Cardiac septum (tissue), 1 donor: ENCODE data around the gene SENP1. TPM values are rescaled to one million over a fixed set of nuclear protein-coding genes. Genes with fewer than 3 reads are reported as not detected.

Experiments used
- DNase-seq: peaks from one replicate; pipeline ENCODE4 v3.0.0-alpha.2; 2020; ENCODE audit warnings: low spot score
- intact Hi-C: fragments of 100-400 bp; cut with DNase I; formaldehyde crosslinking; loops from one replicate; pipeline ENCODE4 v1.14.0; 2022
- microRNA-seq: library from miRNA; unstranded; fragments of <30 nt; microRNA quantifications from one replicate; pipeline ENCODE4 v1.2.0, GENCODE V29; 2020
- total RNA-seq: library from RNA; stranded (reverse); fragmentation: NEBNext Ultra II Directional; extraction: Animal tissue kit (Norgen Biotek cat#: 25700); gene quantifications from one replicate; pipeline ENCODE4 v1.2.1, GENCODE V29; 2021
- donor health status: DM: no; HTN: no; CAD: no.

SENP1 gene
- total RNA-seq, 1 donor from 2014 or later, result 10.1 TPM

DNA sequence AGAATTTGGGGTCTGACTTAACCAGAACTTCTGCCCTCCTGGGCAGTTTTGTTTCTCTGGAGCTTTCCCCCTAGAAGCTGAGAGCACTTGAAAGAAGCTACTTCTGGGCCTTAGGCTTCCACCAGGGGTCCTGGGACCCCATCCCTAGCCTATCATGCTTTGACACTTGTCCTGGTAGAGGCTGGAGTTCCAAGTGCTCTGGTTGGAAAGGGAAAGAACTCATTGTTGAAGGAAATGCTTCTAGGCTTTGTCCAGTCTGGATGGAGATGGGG, 100.2 kb downstream of the SENP1 start:
- DNase-seq, result no peak
- intact Hi-C loops, result no loop called here

DNA sequence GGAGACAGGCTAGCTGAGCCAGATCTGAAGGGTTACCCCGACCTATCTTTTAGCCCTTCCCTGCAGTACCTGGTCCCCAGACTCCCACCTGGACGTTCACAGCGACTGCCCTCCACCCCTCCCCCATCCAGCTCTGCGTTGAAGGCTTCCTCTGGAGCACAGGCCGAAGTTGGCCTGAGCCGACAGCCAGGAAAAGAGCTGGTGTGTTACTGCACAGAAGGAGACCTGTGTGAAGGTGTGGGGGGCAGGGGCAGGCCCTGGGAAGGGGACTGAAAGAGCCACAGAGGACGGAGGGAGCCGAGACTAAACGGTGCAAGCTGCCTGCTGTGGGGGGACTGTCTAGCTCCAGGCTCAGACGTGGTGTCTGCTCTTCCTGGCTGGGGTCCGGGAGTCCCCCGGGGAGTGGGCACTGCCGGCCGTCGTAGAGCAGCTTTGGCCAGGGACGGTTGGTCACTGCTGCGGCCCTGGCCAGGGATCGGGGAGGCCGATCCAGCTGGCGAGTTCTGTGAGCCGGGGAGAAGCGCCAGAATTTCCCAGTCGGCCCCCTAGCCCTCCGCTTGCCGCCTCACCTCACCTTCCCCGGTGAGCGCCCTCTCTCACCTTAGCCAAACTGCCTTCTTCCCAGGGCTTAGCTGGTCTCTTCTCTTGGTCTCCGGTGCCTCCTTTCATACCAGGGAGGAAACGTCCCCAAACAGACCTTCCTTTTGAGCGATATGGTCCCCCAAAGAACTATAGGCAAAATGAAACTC, 100.7 kb downstream of the SENP1 start:
- intact Hi-C loops, result no loop called here
- DNase-seq, result no peak

DNA sequence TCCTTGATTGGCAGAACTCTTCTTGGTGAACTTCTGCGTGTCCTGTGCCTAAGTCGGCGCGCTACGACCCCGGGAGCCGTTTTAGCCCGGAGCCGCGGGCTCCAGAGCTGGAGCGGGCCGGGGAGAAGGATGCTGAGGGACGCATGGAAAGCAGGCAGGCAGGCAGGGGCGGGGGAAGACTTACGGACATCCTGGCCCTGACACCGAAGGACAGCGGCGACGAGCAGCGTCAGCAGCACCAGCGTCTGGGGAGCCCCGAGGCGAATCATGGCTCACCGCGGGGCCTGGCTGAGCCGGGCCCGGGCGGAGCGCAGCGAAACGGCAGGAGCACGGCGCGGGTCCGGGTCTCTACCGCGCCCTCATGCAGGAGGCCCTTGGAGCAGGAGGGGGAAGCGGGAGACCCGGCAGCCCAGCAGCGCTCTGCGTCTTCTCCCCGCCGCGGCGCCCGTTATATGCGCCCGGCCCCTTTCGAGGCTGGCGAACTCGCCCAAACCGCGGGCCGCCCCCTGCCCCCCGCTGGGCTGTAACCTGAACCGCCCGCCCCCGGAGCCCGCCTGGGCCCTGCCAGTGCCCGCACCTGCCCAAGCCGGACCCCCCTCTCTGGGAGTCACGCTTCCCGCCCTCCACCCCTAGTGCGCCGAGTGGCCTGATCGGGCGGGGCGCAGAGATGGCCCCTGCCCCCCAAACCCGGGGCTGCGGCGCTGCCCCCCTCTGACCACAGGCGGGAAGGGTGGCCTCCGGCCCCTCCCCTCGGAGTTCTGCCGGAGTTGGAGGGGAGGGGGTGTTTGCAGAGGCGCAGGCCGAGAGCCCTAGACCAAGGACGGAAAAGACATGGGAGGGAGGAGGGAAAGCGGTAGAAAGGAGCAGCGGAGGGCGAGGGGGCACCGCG, 101.6 kb downstream of the SENP1 start, which contains the start of gene COL2A1:
TSS of gene COL2A1 (minus strand) at position 424 of the 889 bp plus-strand sequence. CDS start at position 269, 155 bp downstream.
- no peak for DNase-seq
- intact Hi-C loops, result no loop called here

DNA sequence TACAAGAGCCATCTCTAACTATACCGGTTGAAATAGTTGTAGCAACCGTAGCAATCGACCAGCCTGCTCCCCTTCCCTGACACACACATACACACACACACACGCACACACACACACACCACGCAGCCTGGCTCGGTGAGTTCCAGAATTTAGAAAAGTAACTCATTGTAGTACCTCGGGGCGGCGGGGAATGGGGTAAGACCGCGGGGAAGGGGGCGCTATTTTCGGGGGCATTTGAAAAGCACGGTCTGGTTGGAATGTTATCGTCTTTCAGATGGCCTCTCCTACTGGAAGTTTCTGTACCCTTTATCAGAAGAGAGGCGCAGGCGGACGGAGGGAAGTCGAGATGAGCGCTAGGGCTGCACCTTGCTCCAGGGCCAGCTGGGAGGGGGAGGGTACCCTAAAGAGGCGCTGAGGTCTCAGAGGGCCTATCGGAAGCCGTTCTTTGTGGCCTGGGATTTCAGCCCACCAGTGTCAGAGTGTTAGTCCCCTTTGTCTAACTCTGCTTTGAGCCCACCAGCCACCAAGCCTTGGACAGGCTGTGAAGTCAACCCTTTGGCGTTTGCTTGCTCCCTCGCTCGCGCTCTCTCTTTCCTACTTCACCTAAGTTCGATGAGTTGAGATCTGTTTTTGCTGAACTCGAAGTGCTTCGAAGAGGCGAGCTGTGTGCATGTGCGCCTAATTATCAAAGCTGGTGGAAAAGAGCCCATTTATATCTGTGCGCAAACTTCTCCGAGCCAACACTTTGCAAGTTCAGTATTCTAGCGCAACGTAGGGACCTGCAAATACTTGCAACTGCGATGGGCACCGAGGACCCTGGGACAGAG, 102.4 kb downstream of the SENP1 start:
- DNase-seq, result no peak
- intact Hi-C loops, result no loop called here

DNA sequence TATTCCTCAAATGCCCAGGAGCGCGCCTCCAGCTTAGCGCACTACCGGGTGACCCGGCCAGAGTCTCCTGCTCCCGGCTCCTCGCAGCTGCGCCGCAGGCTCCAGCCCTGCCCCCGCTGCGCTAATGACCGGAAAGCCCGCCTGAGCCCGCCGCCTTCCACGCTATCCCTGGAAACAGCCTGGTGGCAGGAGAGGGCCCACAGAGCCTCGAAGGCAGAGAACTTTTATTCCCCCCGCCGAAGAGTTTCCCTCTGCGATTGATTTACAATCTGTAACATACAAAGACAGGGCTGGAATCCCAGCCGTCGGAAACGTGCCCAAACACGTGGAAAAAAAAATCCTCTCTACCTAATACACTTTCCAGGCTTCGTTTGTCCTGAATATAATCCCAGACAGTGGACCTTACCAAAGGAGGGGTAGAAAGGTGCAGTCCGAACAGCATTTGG, 103.1 kb downstream of the SENP1 start:
- intact Hi-C loops, result no loop called here
- no peak for DNase-seq

DNA sequence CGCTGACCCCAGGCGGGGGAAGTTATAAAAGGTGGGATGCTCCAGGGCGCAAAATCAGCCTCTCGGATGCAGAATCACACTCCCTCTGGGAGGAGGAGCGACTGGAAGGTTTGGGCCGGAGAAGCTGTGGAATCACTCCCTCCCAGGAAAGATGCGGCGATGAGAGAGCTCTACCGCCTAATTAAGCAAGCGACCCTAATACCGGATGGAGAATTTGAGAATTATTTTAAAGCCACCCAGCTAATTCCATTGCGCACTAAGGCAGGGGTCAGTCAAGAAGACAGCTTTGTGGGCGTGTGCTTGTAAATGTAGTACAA, 103.5 kb downstream of the SENP1 start:
- no peak for DNase-seq
- intact Hi-C loops, result no loop called here

DNA sequence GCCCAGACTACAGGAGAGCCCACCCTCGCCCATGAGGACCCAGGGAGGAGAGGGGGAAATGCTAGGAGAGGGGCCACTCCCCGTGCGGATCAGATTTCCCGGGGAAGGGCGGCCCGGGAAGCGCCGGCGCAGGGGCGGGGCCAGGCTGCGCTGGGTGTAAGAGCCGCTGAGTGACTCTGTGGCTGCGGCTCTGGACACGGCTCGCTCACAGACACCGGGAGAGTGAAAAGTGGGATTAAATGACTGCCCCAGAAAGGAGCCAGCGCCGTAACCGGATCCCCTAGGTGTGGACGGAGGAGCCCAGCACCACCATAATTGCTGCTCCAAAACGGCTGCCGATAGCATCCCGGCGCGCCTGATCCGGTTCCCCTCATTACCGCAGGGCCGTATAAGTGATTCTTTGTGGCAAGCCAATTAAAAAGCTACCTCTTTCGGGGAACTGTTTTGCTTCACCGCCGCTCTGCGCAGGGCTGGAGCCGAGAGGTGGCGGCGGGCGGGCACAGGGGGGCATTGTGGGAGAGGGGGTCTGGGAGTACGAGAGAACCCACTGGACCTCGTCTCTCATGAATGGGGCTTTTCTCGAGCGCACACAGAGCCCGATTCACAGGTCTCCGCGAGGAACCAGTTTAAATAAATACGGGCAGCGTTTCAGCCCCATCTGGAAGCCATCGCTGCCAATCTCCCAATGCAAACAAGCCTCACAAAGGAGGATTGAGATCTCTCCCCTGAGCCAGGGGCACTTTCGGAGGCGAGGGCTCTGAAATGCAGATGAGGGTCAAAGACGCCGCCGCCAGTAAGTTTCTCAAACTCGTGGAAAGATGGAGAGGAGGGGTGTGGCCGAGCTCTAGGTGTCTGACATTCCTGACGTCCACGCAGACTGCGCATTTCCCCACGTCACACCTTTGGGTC, 104.1 kb downstream of the SENP1 start:
- DNase-seq, result no peak
- intact Hi-C loops, result no loop called here

DNA sequence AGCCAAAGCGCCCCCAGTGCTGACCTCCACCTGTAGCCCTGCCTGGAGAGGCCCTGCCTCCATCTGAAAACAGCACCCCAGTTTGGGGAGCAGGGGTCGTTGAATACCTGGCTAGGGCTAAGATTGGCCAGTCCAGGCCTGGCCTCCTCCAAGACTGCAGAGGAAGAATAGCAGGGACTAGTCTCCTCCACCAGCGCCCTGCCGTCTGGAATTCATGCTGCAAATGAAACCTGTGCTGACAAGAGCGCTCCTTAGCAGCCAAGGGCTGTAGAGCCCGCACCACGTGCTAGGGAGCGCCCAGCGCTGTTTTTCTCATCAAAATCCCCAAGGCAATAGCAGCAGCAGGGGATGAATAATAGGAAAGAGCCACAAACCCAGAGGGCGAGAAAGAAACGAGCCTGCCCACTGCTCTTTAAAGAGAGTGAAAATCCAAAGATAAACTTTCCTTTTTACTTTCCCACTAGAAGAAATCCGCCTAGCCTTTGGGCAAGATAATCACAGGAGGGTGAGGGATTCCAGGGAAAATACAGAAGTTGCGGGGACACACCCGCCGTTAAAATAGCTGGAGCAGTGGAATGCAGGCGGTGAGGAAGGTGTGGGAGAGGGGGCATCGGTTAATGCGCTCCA, 104.9 kb downstream of the SENP1 start:
- no peak for DNase-seq
- intact Hi-C loops, result no loop called here

DNA sequence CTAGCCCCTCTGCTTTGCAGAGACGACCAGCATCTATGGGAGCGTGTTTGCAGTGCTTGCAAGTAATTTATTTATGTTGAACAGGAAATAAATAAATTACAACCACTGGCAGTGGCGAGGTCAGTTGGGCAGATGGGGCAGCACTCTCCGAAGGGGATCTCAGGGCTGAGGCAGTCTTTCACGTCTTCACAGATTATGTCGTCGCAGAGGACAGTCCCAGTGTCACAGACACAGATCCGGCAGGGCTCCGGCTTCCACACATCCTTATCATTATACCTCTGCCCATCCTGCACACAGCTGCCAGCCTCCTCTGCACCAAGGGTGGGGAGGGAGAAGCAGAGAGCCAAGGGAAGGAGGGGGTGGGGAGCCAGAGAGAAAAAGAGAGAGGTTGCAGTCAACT, 106.1 kb downstream of the SENP1 start:
- intact Hi-C loops, result no loop called here

DNA sequence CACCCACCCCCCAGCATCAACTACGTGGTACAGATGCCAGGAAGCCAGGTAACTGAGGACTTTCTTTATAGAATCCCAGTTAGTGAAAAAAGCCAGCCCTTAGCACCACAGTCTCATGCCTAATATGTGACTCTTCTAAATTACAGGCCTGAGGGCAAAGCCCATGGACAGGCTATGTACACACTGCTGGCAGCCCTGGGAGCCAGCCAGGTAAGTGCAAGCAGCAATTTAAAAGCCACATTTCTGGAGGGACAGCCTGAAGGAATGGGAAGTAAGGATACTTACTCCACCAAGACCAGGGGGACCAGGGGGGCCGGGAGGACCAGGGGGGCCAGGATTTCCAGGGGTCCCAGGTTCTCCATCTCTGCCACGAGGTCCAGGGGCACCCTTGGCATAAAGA, 108.6 kb downstream of the SENP1 start:
- DNase-seq, result no peak
- intact Hi-C loops, result no loop called here

More for the DNA sequence above, 106.1 kb downstream of the SENP1 start:
- no peak for DNase-seq

DNA sequence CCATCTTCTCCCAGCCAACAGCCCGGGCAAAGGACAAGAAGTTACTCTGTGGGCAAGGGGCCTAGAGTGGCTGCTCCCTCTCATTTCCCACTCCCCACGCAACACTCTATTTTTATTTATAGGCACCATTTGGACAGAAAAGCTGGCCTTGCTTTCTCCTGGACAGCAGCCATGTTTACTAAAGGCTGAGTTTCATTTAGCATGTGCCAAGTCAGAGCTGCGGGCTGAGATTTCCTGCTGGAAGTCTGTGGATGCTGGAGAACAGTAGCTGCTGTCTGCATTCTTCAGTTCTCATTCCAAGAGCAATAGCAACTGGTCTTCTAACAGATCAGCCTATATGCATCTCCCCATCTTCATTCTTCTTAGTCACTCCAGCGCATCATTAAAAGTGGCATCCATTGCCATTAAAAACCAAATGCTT, 109.9 kb downstream of the SENP1 start:
- intact Hi-C loops, result no loop called here
- DNase-seq, result no peak

DNA sequence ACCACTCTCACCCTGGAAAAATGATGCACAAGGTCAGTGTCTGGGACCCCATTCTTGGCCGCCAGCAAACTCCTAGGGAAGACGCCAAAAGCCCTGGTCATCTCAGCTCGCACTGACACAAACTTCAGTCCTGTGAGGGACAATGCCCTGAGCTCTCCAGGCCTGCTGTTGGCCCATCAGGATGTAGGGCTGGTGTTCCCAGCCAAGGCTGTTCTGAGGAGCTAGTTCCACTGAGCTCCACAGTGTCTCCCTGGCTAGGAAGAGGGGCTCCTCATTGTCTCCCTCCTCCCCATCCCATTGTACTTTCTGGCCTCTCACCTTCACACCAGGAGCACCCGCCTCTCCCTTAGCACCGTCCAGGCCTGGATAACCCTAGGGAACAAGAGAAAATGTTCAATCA, 112.4 kb downstream of the SENP1 start:
- no peak for DNase-seq
- intact Hi-C loops, result no loop called here

Small RNA genes within 50 kb of the gene (microRNA-seq; reads per million reads assigned to microRNA genes)
- gene MIR6505, result 14.7 reads per million, percentile 29 among the genes with 10 or more reads in this experiment

Other genes with a start within 250 kb of the SENP1 start
- gene VDR, start 201.1 kb downstream of the SENP1 start, total RNA-seq, result 1.3 TPM
- gene TMEM106C, start 142.5 kb downstream of the SENP1 start, total RNA-seq, result 37.5 TPM
- gene COL2A1, start 101.6 kb downstream of the SENP1 start, total RNA-seq, result 0.13 TPM
- 400 TPM for gene PFKM, start 13.3 kb upstream of the SENP1 start, total RNA-seq
- 69.4 TPM for gene ASB8, start 51.4 kb upstream of the SENP1 start, total RNA-seq
- 0.67 TPM for gene CCDC184, start 77.6 kb upstream of the SENP1 start, total RNA-seq
- gene OR10AD1, start 97.2 kb upstream of the SENP1 start, total RNA-seq, result not detected
- gene ZNF641, start 244.8 kb upstream of the SENP1 start, total RNA-seq, result 15.3 TPM